Measurements from ENCODE around the gene BEND6. TPM values are rescaled to one million over a fixed set of nuclear protein-coding genes. Genes with fewer than 3 reads are reported as not detected.

The BEND6 gene, protein sequence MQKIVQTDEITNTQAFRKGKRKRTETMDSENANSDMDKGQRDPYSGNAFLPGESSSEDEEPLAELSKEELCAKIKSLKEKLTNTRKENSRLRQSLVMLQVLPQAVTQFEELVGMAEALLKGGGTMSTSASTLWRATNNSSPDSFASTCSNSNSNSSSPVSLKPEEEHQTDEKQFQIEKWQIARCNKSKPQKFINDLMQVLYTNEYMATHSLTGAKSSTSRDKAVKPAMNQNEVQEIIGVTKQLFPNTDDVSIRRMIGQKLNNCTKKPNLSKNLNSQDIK
- 8.1 and 9.0 TPM in 2 replicates for total RNA-seq (2014; rRNA removed; shearing (Covaris generic))

DNA sequence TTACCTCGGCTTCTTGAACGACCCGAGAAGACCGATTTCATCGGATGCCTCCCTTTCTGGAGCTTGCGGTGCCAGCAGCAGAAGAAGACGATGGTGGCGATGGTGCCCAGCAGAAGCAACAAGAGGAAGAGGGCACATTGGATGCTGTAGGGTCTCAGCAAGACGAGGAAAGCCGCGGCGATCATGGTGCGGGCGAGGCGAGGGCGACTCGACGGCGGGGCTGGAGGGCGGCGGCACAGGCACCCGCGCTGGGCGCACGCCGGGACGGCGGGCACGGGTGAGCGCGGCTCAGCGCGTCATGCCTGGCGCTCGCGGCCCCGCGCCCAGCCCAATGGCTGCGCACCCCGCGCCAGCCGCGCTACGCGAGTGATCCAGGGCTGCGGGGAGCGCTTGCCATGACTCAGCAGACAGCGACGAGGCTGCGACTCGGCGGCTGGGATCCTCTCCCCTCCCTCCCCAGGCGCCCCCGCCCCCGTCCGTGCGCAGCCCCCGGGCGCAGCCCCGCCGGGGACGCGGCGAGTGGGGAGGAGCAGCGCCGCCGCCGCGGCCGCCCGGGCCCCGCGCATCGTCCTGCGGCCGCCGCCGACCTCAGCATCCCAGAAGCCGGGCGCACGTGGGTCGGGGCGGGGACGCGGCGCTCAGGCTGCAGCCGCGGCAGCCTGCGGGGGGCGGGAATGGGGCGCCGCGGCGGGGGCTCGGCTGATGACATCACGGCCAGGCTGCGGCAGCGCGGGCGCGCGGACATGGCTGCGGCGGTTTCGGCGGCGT is at the start of gene BEND6:
Gene BEND6, plus strand, starts transcription at position 705 of the 768 bp plus-strand sequence. CDS start 26,704 bp downstream, outside the sequence.
- DNase-seq (ENCODE audit: low read depth), result peak; percentile 92

DNA sequence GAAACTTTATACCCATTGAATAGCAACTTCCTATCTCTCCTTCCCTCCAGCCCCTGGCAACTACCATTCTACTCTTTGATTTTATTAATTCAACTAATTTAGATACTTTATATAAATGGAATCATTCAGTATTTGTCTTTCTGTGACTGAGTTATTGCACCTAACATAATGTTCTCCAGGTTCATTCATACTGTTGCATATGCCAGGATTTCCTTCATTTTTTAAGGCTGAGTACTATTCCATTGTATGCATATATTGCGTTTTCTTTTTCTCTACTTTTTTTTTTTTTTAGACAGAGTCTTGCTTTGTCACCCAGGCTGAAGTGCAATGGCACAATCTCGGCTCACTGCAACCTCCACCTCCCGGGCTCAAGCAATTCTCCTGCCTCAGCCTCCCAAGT is 49.5 kb upstream of the BEND6 start:
- no peak for DNase-seq (ENCODE audit: low read depth)

DNA sequence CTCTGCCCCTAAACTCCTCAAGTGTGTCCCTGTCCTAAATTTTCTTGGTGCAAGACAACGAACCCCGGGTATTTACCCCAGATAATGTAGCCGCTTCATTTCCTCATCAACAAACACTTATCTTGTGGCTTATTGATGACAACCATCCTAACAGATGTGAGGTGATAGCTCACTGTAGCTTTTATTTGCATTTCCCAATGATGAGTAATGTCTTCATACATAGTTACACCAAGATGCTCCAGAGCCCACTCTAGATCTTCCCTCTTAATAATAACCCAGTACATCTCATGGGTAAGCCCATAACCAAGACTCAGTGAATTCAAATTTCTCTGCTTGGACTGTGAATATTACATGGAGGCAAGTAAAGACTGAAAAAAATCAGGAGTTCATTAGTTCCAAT is 48.2 kb upstream of the BEND6 start:
- DNase-seq (ENCODE audit: low read depth), result peak; percentile 46

DNA sequence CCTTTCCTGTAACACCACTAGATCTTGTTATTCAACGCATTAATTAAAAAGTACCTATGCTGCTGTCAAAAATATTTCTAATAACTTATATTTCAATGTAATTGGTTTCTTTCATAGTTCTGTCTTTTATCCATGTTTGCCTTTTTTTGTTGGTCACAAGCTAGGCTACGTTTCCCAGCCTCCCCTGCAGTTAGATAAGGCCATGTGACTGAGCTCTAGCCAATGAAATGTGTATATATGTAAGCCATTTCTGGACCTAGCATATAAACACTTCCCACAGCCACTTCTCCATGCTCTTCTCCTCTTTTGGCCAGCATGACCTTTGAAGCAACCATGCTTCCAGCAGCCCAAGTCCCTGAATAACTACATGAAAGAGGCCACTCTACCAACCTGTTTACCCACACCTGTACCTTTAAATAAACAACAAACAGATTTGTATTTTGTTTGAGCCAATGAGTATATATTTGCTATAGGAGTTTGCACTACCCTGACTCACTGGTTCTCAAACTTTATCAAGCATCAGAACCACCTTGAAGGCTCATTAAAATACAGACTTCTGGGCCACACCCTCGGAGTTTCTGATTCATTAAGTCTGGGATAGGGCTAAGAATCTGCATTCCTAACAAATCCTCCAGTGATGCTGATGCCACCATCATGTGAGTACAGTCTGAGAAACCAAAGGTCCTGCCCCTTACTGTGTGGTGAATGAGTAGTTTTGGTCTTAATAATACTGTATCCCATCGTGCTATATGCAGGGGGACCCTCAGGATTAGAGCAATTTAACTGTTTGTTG is 45.6 kb upstream of the BEND6 start:
- DNase-seq (ENCODE audit: low read depth), result peak; percentile 35

DNA sequence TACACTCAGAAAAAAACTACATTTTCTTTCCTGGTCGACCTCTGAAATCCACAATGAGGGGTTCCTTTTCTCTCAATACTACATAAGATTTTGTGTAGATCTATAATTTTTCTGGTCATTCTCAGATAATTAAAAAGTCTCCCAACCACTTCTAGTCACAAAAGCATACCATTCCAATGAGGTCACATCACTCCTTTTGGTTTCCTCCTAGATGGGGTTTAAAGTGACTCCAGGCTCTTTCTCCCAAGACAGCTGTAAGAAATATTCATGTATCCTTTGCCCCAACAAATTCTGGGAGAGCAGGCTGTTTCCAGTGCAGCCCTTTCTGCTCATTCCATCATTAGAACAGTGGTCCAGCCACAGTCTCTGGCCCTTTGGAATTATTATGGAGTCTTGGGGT is 43.1 kb upstream of the BEND6 start:
- DNase-seq (ENCODE audit: low read depth), result peak; percentile 86

DNA sequence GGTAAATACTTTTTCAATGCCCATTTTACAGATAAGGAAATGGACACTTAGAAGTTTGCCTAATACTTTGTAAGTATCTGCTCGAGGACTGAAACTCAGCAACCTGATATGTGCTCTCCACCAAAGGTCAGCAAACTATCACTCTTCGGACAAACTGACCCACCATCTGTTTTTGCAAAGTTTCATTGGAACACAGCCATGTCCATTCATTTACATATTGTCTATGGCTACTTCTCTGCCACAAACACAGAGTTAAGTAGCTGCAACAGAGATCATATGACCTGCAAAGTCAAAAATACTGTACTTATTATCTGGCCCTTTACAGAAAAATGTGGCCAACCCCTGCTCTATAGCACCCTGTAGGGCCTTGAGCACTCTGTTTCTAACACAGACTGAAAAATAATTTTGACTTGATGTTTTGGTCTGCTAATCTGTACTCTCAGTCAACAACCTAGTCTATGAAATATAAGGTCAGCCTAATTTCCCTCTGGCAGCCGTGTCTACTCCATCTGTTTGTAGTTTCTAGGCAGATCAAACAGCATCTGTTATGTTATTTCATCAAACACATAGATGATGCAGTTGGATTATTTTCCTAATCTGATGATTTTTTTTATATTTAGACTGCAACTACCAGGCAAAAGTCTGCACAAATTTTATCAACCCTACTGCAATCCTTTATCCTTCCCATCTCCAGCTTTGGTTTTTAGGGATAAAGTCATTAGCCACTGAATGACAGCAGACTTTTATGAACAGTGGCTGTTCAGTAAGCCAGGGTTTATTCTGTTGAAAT is 41.4 kb upstream of the BEND6 start:
- DNase-seq (ENCODE audit: low read depth), result no peak

DNA sequence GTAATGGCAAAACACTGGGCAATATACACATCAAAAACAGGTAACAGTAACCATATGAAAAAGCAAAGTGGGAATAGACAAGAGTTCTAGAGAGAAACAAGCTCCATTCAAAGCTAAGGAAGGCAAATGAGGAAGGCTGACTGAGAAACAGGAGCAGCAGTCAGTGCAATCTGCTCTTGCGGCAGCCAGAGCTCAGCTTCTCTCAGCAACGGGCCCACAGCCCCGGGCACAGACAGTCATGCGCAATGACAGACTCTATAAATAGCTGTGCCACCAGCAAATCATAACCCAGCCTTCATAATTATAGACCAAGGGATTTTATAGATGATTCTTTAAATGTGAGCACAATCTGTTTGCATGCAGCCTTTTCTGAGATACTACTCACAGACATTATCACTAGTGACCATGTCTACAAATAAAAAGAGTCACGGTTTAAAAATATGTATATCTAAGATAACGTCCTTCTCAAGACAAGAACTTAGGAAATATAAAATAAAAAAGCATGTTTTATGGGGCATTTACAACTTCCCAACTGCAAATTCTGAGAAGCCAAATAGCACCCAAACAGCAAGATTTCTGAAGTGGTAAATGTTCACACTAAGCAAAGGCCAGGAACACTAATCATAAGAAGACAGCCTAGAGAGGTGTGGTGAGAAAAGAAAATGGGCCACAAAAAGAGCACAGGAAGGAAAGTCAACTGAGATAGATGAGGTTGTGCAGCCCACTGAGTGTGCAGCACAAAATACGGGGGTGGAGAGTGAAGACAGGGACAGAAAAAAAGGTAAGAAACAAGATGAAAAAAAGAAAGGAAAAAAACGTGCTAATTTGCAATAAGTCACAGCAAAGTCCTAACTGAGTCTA is 39.9 kb upstream of the BEND6 start:
- no peak for DNase-seq (ENCODE audit: low read depth)

DNA sequence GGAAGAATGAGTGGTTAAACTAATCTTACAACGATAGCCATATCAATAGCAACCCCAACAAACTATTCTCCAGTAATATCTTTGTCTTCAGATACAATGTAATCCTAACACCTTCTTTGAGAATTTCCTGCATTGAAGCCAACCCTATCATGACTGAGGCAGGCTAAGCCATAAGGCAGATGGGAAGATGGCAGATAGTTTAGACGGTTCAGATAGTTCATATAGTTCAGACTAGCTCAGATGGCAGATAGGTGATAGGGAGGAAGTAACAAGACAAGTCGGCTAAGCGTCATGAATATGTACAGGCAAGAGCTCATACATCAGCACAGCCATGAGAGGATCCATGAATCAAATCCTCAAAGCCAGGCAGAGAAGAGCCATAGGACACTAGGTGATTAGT is 39.1 kb upstream of the BEND6 start:
- DNase-seq (ENCODE audit: low read depth), result no peak

DNA sequence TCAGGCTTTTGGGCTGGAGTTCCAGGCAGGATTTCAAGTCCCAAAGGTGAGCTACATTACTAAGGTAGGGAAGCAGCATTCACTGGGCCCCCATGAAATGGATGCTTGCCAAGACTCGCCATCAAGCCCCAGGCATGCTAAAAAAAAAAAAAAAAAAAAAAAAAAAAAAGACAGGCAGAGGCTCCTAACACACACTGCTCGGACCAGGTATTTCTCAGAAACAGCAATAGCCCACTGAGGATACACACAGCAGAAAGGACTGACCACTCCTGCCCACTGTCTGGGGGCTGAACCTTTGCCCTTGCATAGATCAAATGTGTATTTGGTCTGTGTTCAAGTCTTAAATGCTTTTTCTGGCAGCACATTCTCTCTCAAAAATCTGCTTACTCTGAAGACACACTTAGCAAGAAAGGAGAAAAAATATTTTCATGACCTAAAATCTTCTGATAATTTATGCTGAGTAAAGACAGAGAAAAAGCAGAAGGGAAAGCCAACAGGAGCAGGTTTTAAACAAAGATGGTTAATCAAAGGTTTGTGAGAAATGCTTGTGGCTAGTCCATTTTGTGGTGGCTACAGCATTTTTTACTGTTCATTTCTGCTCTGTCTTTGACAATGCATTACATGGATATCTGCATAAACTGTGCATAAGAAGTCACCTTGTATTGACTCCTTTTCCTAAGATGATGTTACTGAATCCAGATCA is 37.9 kb upstream of the BEND6 start:
- DNase-seq (ENCODE audit: low read depth), result no peak

DNA sequence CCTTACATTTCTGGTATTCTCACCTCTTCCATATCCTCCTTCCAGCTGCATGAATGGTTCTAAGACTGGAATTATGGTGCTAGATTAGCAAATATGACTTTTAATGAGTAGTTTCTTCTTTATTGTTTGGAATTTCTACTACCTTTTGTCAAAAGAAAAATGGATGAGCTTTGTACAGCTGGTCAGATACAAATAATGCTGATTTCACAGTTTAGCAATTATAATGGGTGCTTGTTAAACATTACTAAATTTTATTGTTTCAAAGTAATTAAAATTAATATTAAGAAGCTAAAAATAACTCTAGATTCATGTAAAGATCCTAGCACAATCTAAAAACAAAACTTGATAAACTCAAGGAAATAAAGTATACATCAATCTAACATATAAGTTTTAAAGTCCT is 32.3 kb upstream of the BEND6 start:
- no peak for DNase-seq (ENCODE audit: low read depth)

DNA sequence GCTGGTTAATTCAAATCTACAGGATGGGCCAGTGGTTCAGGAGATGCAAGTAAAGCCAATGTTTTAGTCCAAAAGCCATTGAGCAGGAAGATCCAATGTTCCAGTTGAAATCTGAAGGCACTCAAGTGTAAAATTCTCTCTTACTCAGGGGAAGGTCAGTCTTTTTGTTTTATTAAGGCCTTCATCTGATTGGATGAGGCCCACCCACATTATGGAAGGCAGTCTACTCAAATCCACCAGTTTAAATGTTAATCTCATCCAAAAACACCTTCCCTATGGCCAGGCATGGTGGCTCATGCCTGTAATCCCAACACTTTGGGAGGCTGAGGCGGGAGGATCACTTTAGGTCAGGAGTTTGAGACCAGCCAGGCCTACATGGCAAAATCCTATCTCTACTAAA is 31.3 kb upstream of the BEND6 start:
- no peak for DNase-seq (ENCODE audit: low read depth)

DNA sequence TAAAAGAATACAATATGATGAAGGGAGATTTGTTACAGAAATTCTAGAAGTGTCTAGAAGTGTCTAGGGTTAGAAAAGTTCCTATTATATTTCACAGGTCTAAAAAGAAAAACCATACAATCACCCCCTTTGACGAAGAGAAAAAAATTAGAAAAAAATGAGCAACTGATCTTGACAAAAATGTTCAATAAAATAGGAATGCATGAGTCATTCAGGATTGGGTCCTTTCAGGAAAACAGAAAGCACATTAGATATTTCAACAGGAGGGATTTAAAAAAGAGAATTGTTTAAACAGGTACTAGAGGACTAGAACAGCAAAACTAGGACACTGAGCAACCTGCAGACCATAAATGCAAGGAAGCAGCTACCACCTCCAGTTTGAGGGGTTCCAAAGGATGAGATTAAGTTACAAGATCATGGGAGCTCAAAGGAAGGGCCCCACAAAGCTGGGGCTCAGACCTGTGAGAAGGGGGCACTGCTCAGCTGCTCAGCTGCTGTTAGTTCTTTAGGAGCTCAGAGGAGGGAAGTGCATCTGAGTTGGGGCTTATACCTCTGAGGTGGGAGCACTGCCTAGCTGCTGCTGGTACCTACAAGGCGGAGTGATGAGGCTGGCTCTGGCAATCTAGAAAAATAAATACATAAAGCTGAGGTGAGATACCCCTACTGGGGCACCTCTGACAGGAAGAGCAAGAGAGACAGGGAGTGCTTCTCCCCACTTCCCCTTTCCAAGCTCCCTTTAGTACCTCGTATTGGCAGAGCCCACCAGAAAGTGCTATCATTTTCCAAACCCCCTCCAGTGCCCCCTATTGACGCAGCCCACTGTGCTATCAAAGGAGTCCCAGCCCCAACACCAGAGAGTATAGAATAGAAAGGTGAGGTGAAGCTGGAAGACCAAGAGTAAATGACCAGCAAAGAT is 27.1 kb upstream of the BEND6 start:
- DNase-seq (ENCODE audit: low read depth), result no peak

DNA sequence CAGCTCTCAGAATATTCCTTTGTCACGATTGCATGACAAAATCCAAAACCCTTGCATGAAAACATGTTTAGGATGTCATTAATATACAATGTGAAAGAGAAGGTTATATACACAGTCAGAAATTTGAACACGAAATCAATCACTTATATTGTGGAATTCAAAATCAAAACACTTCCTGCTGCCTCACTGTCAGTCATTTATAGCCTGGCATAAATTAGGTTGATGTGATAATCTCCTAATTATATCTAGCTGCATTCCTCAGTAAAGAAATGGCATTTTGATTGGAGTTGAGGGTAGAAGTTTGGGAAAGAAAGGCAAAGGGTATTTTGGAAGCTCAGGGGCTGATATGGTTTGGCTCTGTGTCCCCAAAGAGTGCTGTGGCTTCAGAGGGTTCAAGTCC is 24.1 kb upstream of the BEND6 start:
- DNase-seq (ENCODE audit: low read depth), result no peak

DNA sequence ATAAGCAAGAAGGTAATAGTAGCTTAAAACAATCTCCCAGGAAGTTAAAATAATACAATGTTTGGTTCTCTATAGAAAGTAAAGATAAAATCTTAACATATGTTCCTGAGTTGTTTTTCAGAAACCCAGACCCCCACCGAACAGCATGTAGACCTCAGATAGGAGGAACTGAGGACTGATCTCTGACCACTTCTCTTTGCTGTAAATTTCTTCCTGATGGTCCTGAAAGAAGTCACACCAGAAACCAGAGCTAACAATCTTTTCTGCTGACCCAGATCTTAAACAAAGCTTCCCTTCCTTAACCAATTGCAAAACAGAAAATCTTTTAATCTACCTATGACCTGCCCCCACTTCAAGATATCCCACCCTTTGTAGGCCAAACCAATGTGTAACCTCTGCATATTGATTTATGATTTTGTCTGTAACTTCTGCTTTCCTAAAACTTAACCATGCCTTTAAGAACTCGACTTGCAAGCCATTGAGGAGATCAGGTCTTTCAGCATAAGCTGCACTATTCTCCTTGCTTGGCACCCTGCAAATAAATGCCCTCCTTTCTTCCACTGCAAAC is 21.9 kb upstream of the BEND6 start:
- no peak for DNase-seq (ENCODE audit: low read depth)

DNA sequence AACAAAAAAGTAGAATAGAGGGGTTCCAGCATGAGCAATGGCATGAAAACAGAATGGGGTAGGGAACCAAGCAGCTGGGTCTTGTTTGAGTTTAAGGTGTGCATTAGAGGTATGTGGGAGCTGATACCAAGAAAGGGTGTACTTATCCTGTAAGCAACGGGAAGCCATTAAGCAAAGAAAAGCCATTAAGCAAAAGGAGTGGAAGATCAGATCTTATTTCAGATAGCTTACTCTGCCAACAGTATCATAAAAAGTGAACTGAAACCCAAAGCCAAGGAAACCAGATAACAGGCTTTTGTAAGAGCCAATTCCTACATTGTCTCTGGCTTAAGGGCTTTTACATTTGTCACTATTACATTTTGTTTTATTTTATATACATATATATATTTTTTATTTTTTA is 21.3 kb upstream of the BEND6 start:
- DNase-seq (ENCODE audit: low read depth), result no peak

DNA sequence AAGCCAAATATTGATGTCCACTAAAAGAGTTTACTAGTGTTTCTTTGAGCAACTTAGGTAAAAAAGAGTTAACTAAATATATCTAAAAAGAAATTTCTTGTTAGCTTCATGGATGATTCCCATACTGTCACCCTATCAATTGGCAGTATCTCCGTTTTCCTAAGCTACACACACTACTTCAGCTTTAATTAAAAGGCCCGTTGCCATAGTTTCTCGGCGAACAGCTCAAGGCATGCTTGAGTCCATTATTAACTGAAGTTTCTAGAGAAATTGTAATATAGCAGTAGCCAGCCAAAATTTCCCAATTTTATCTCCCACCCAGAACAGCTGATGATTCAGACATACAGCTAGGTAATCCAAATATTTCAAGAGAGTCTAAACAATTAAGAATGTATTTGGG is 20.0 kb upstream of the BEND6 start:
- no peak for DNase-seq (ENCODE audit: low read depth)

DNA sequence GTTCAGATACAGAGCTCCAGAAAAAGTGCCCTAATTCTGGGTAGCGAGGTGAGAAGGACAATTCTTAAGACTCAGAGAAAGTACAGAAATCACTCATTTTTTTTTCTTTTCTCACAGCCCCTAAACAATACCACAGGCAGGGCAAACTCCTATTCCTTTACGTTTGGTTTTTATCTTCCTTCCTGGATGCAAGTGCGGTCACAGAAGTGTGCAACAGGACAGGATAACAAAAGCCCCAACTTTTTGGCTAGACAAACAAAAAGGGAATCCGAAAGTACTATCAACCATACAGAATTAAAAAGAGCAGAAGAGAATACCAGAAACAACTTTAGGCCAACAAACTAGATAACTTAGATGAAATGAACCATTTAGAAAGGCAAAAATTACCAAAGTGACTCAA is 18.4 kb upstream of the BEND6 start:
- no peak for DNase-seq (ENCODE audit: low read depth)

DNA sequence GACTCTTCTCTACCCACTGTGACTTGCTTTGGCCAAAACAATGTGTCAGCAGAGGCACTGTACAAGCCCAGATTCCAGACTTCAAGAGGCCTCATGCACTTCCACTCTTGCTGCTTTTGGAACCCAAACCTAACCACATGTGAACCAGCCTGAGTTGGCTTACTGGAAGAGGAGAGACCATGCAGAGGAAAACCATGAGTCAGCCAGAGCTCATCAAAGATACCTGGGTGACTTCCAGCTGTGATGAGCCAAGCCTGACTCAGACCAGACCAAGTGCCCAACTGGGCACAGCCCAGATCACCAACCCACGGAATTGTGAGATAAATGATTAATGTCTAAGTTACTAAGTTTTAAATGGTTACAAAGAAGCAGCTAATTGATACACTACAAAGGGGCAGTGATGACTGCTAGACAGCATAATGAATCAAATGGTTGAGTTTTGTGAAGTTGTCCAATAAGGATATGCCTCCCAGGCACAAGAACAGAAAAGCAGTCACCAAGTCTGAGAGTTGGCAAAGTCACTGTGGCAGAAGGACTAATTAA is 16.2 kb upstream of the BEND6 start:
- peak; percentile 99 for DNase-seq (ENCODE audit: low read depth)
